T-helper 1 cell treated with Interleukin-12 subunit alpha and Interleukin-12 subunit beta and Interleukin-4 antibody, amounts not matched to agents 30 ng/mL and 1 ng/mL, for 36 hours (primary cell): ENCODE results near the gene PYGM. TPM values are rescaled to one million over a fixed set of nuclear protein-coding genes. Genes with fewer than 3 reads are reported as not detected.
"Not testable (repeated sequence)": the region's sequence is repeated elsewhere in the genome, so short reads cannot be mapped to it uniquely, and the experiment has no call there.

Experiments used
- intact Hi-C: fragments of 100-400 bp; cut with micrococcal nuclease; formaldehyde crosslinking; loops from one replicate; pipeline ENCODE4 v1.15.1; 2024
- total RNA-seq: library from RNA; stranded (reverse); gene quantifications from 2 replicates; pipeline ENCODE4 v1.2.3, GENCODE V29; 2022

The PYGM gene
- total RNA-seq, 1 donor from 2014 or later, result 7.3 TPM

- intact Hi-C loops, result no loop called here
Measured at GRCh38 chr11:64720640-64721358, 39.0 kb downstream of the PYGM start.

- intact Hi-C loops, result no loop called here
Measured at GRCh38 chr11:64720167-64720566, 39.6 kb downstream of the PYGM start.

- intact Hi-C loops, result no loop called here
Measured at GRCh38 chr11:64719406-64719805, 40.4 kb downstream of the PYGM start.

- intact Hi-C loops, result no loop called here
Measured at GRCh38 chr11:64718780-64719124, 41.0 kb downstream of the PYGM start.

GRCh38 chr11:64718084-64718779 is 41.5 kb downstream of the PYGM start:
- intact Hi-C loops, result no loop called here

GRCh38 chr11:64717268-64717578 is 42.6 kb downstream of the PYGM start:
- intact Hi-C loops, result no loop called here

GRCh38 chr11:64716473-64717267 is 43.1 kb downstream of the PYGM start:
- intact Hi-C loops, result no loop called here

- intact Hi-C loops, result no loop called here
Measured at GRCh38 chr11:64715756-64716472, 43.9 kb downstream of the PYGM start.

GRCh38 chr11:64715110-64715509 is 44.7 kb downstream of the PYGM start:
- intact Hi-C loops, result no loop called here

GRCh38 chr11:64714666-64715065 is 45.1 kb downstream of the PYGM start:
- intact Hi-C loops, result no loop called here

- intact Hi-C loops, result no loop called here
Measured at GRCh38 chr11:64713781-64714363, 45.9 kb downstream of the PYGM start.

GRCh38 chr11:64713016-64713707 is 46.6 kb downstream of the PYGM start:
- intact Hi-C loops, result no loop called here

- intact Hi-C loops, result no loop called here
Measured at GRCh38 chr11:64712430-64713015, 47.3 kb downstream of the PYGM start.

GRCh38 chr11:64711956-64712362 is 47.8 kb downstream of the PYGM start:
- intact Hi-C loops, result no loop called here

- intact Hi-C loops, result no loop called here
Measured at GRCh38 chr11:64711138-64711955, 48.4 kb downstream of the PYGM start.

GRCh38 chr11:64710418-64711137 is 49.2 kb downstream of the PYGM start:
- intact Hi-C loops, result no loop called here

- intact Hi-C loops, result no loop called here
Measured at GRCh38 chr11:64705501-64705900, 54.3 kb downstream of the PYGM start.

GRCh38 chr11:64703048-64703447 is 56.7 kb downstream of the PYGM start:
- intact Hi-C loops, result no loop called here

GRCh38 chr11:64701956-64702355 is 57.8 kb downstream of the PYGM start:
- intact Hi-C loops, result not testable (repeated sequence)
